HepG2 (cell line): ENCODE measurements around the gene CNKSR3. TPM values are rescaled to one million over a fixed set of nuclear protein-coding genes. Genes with fewer than 3 reads are reported as not detected.
A peak's percentile ranks its signal among the peaks of the same experiment; 100 is the strongest.

Source experiments
- ATAC-seq: fragments of 200-7000 bp; cut with Tn5 transposase; 3 replicates; pipeline ENCODE4 v1.9.1; 2020; ENCODE audit warnings: mild to moderate bottlenecking, moderate library complexity
- BruUV-seq: library from RNA; stranded (reverse); fragments of 400-500 nt; replicated peaks from 2 replicates; lab custom pipeline; 2021; lab: Mats Ljungman, UMichigan
- CTCF ChIA-PET: fragments of 300-600 bp; formaldehyde crosslinking; extraction: SDS; loops from one replicate; lab custom pipeline; 2021; ENCODE audit warnings: low total read pairs, inconsistent platforms, low intra/inter-chr PET ratio; lab: Yijun Ruan, JAX
- POLR2A ChIA-PET: fragments of 350-600 bp; sonication (Branson Sonifier 250); formaldehyde crosslinking; loops from one replicate; lab custom pipeline; 2020; ENCODE audit warnings: antibody characterized with exemption, inconsistent platforms; lab: Yijun Ruan, JAX
- DNase-seq: peaks from one replicate; pipeline ENCODE4 v3.0.0-alpha.2; 2015; ENCODE audit warnings: low spot score
- FAIRE-seq: peaks from 3 replicates; lab custom pipeline; 2011; peaks lifted over from hg19 to GRCh38; lab: Jason Lieb, UNC
- H2AFZ ChIP-seq: one replicate; pipeline ENCODE4 v1.6.1; 2011; ENCODE audit warnings: low read length, inconsistent platforms
- H3K27ac ChIP-seq: fragments of 300-600 bp; 3 replicates; pipeline ENCODE4 v1.8.0; 2011; ENCODE audit warnings: mixed run types, mild to moderate bottlenecking, mixed read lengths, low read length, inconsistent platforms; ENCODE audit not compliant: insufficient read depth; ENCODE audit errors: extremely low read length
- H3K27me3 ChIP-seq, 2 experiments: fragments of 200-600 bp in 1 of 2; 2 replicates in 1 of 2; 3 replicates in 1 of 2; pipeline versions ENCODE4 v1.6.0 to v1.8.0; 2011; ENCODE audit warnings: low read length in 2 of 2, mild to moderate bottlenecking in 2 of 2, moderate library complexity in 2 of 2, inconsistent platforms in 1 of 2; ENCODE audit not compliant: insufficient read depth in 2 of 2, control insufficient read depth in 1 of 2
- H3K36me3 ChIP-seq, 2 experiments: fragments of 200-600 bp in 1 of 2; replicated peaks in 1 of 2; 2 replicates in 1 of 2; 3 replicates in 1 of 2; pipeline versions ENCODE4 v1.5.1 to v1.8.0; 2011; ENCODE audit warnings: low read length in 2 of 2, inconsistent platforms in 1 of 2; ENCODE audit not compliant: insufficient read depth in 2 of 2, control insufficient read depth in 1 of 2
- H3K4me1 ChIP-seq: 2 replicates; pipeline ENCODE4 v1.5.1; 2012; ENCODE audit warnings: low read length, inconsistent platforms; ENCODE audit not compliant: insufficient read depth
- H3K4me2 ChIP-seq: 2 replicates; pipeline ENCODE4 v1.6.0; 2011; ENCODE audit warnings: low read depth, low read length, inconsistent platforms
- H3K4me3 ChIP-seq, 3 experiments: fragments of 200-600 bp in 1 of 3; sonication (generic), shearing (Covaris generic) in 1 of 3; replicated peaks in 1 of 3; 2 replicates each; pipeline ENCODE4 v1.5.1; 2011 to 2016; ENCODE audit warnings: low read length in 3 of 3, inconsistent platforms in 2 of 3, low read depth in 2 of 3, mild to moderate bottlenecking in 2 of 3, control low read depth in 1 of 3, mixed read lengths in 1 of 3; ENCODE audit not compliant: insufficient read depth in 1 of 3
- H3K79me2 ChIP-seq: one replicate; pipeline ENCODE4 v1.6.1; 2011; ENCODE audit warnings: low read length, inconsistent platforms; ENCODE audit not compliant: insufficient read depth
- H3K9ac ChIP-seq: 2 replicates; pipeline ENCODE4 v1.6.0; 2011; ENCODE audit warnings: mild to moderate bottlenecking, low read depth, low read length, inconsistent platforms; ENCODE audit not compliant: insufficient read depth
- H3K9me3 ChIP-seq: 2 replicates; pipeline ENCODE4 v1.5.1; 2012; ENCODE audit warnings: mild to moderate bottlenecking, low read length
- H4K20me1 ChIP-seq: 2 replicates; pipeline ENCODE4 v1.6.0; 2011; ENCODE audit warnings: inconsistent platforms, mild to moderate bottlenecking, low read length, moderate library complexity; ENCODE audit not compliant: insufficient read depth
- ATM ChIP-seq: fragments of 450-650 bp; IDR thresholded peaks from 2 replicates; pipeline ENCODE4 v1.7.1; 2017; ENCODE audit warnings: mild to moderate bottlenecking, borderline replicate concordance
- DNMT1 ChIP-seq: sonication (generic); formaldehyde crosslinking; IDR thresholded peaks from 2 replicates; pipeline ENCODE4 v1.5.1; 2020; ENCODE audit warnings: mild to moderate bottlenecking, missing genetic modification reagents
- KDM1A ChIP-seq: IDR thresholded peaks from 2 replicates; pipeline ENCODE4 v1.6.1; 2016; ENCODE audit warnings: missing compliant biosample characterization
- NFKB2 ChIP-seq: sonication (generic); formaldehyde crosslinking; IDR thresholded peaks from 2 replicates; pipeline ENCODE4 v1.4.0; 2020; ENCODE audit warnings: missing genetic modification reagents, borderline replicate concordance
- POLR2A ChIP-seq, 2 experiments: IDR thresholded peaks; 2 replicates each; pipeline ENCODE4 v1.6.1; 2011; ENCODE audit warnings: low read depth in 2 of 2, low read length in 2 of 2, mild to moderate bottlenecking in 1 of 2, moderate library complexity in 1 of 2; ENCODE audit not compliant: insufficient read depth in 1 of 2
- REPIN1 ChIP-seq: sonication (generic); formaldehyde crosslinking; IDR thresholded peaks from 2 replicates; pipeline ENCODE4 v1.8.0; 2022; ENCODE audit warnings: missing genetic modification reagents, low read depth, mild to moderate bottlenecking, borderline replicate concordance
- SRY ChIP-seq: sonication (generic); formaldehyde crosslinking; IDR thresholded peaks from 2 replicates; pipeline ENCODE4 v1.8.0; 2022; ENCODE audit warnings: mild to moderate bottlenecking, missing genetic modification reagents
- ZFP1 ChIP-seq: IDR thresholded peaks from 2 replicates; pipeline ENCODE4 v1.6.1; 2016
- ZNF292 ChIP-seq: sonication (generic); formaldehyde crosslinking; IDR thresholded peaks from 2 replicates; pipeline ENCODE4 v1.8.1; 2022; ENCODE audit warnings: mild to moderate bottlenecking, low read depth, missing genetic modification reagents, borderline replicate concordance
- ZNF562 ChIP-seq: sonication (generic); formaldehyde crosslinking; IDR thresholded peaks from 2 replicates; pipeline ENCODE4 v1.8.0; 2022; ENCODE audit warnings: missing genetic modification reagents, borderline replicate concordance
- ZNF644 ChIP-seq: IDR thresholded peaks from 2 replicates; pipeline ENCODE4 v1.6.1; 2016; ENCODE audit warnings: low read depth
- ZSCAN30 ChIP-seq: sonication (generic); formaldehyde crosslinking; IDR thresholded peaks from 2 replicates; pipeline ENCODE4 v1.5.0; 2020; ENCODE audit warnings: mild to moderate bottlenecking, missing genetic modification reagents
- WGBS: methylation state at CpG from one replicate; pipeline ENCODE4 v1.1.6; 2017; ENCODE audit warnings: low lambda C conversion rate; 5-methylcytosine and 5-hydroxymethylcytosine counted together
- in situ Hi-C: cut with HindIII; loops from 2 replicates; pipeline ENCODE4 v1.10.0; 2017; ENCODE audit warnings: low pct_unique_long_range_greater_than_20kb; ENCODE audit not compliant: extremely low pct_ligation_motif_present
- intact Hi-C: fragments of 100-400 bp; cut with micrococcal nuclease; formaldehyde crosslinking; loops from one replicate; pipeline ENCODE4 v1.10.0; 2022; ENCODE audit not compliant: unreplicated experiment
- polyA plus RNA-seq, 8 experiments: library from polyadenylated mRNA; depleted of rRNA in 3 of 8; stranded (reverse) in 7 of 8; unstranded in 1 of 8; fragments of >200 nt; fragmentation: Illumina TruSeq in 4 of 8; extraction: Trizol in 4 of 8; gene quantifications; 2 replicates each; pipeline versions ENCODE4 v1.2.1 to v1.2.3, GENCODE V29; 2011 to 2016; ENCODE audit warnings: low read depth in 4 of 8, missing spikeins in 1 of 8, mixed read lengths in 1 of 8; ENCODE audit not compliant: insufficient read depth in 1 of 8
- total RNA-seq, 5 experiments: library from RNA; depleted of rRNA; stranded (reverse); fragments of >200 nt; fragmentation: Illumina TruSeq; extraction: Trizol; gene quantifications; 2 replicates each; pipeline ENCODE4 v1.2.3, GENCODE V29; 2016; ENCODE audit warnings: low read depth in 1 of 5

CNKSR3 gene
- total and polyA plus RNA-seq, 2 of the 13 experiments (the other 11 are each of a cell fraction or from before 2014, with no cell fraction given), result 9.2 to 38.6 TPM

GRCh38 chr6:154506582-154506981 lies 3.9 kb downstream of the CNKSR3 start:
- Histone ChIP-seq H3K36me3 (peaks cover 7 to 30% of the 10 kb centered on the region in 2 experiments), H4K20me1 (peaks cover 46% of the 10 kb centered on the region), H3K4me1 (peaks cover 63% of the 10 kb centered on the region), H3K27me3 (no peaks in the 10 kb centered on the region; a peak in 1 of 5 replicates), H2AFZ (no peak overlapping the region), H3K9ac (no peak overlapping the region), H3K27ac (no peak overlapping the region), H3K4me3 (no peak overlapping the region), H3K79me2 (peaks cover 81% of the 10 kb centered on the region), H3K9me3 (no peaks in the 10 kb centered on the region), H3K4me2 (peak overlapping the region; percentile 86; the same call in 1 of the 2 replicates)
- TF ChIP-seq REPIN1 (no peak), ZNF562 (CRISPR knock-in tag) (no peak), ATM (no peak), ZFP1 (CRISPR knock-in tag) (no peak), ZNF292 (CRISPR knock-in tag) (no peak), KDM1A (no peak), POLR2A (IDR thresholded peaks at IDR 0.05; ENCODE audit: insufficient read depth in 1 of 2, low read depth in 2 of 2, low read length in 2 of 2) (0 out of 4 replicates have a peak, but pooled peaks of 1 of the 2 experiments have one; percentile 16), ZNF644 (CRISPR knock-in tag) (peak; percentile 17; the same call in 1 of the 2 replicates), ZSCAN30 (CRISPR knock-in tag) (no peak), NFKB2 (CRISPR knock-in tag) (no peak), SRY (CRISPR knock-in tag) (no peak), DNMT1 (no peak)
- DNase-seq, result no peak
- CTCF ChIA-PET, result no interaction called here
- intact Hi-C loops (loop anchor here (10.0 kb wide), 1 partner anchor 298 kb away; no protein-coding TSS in a partner anchor), in situ Hi-C loops (loop anchor here (25.0 kb wide), 1 partner anchor 344 kb away; no protein-coding TSS in a partner anchor)
- no peak for ATAC-seq
- no peak for FAIRE-seq
- POLR2A ChIA-PET, result interaction anchor here (0.9 to 5.8 kb wide), 3 partner anchors 8 to 76 kb away, joined by 3 to 48 read pairs (median 3); no protein-coding TSS in a partner anchor
- WGBS, result 92% methylated on average over 9 of the region's 9 CpGs
- BruUV-seq, result no TSS peak
